GM12873 (cell line): ENCODE results near the gene CDK13.

ENCODE experiments used
- TF ChIP-seq, protein P1 (sequence below): IDR thresholded peaks from 2 replicates; pipeline ENCODE4 v1.5.1; 2012; ENCODE audit warnings: low read depth, mild to moderate bottlenecking, moderate library complexity, low read length, control low read depth; ENCODE audit not compliant: insufficient read depth; ENCODE audit errors: missing control alignments

Gene CDK13

DNA sequence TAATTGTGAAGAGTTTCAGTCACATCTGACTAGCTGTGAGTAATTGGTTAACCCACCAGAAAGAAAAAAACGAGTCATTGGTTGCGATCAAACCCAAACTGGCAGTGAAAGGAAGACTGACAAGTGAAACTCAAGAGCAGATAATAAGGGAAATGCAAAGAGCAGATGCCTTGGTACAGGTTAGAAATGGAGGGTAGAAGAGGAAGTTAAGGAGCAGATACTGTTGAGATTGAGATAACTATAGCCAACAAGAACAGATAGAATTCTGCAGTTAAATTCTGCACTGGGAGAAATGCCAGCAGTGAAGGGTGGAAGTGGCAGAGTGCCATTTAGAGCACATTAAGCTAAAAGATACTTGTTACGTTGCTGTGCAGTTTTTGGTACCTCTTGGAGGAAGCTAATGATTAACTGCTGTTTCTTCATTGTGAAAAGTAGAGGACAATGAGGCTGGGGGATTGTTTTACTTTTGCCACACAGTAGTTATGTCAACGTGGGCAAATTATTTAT lies 65.8 kb downstream of the CDK13 start:
- TF ChIP-seq, protein P1, sequence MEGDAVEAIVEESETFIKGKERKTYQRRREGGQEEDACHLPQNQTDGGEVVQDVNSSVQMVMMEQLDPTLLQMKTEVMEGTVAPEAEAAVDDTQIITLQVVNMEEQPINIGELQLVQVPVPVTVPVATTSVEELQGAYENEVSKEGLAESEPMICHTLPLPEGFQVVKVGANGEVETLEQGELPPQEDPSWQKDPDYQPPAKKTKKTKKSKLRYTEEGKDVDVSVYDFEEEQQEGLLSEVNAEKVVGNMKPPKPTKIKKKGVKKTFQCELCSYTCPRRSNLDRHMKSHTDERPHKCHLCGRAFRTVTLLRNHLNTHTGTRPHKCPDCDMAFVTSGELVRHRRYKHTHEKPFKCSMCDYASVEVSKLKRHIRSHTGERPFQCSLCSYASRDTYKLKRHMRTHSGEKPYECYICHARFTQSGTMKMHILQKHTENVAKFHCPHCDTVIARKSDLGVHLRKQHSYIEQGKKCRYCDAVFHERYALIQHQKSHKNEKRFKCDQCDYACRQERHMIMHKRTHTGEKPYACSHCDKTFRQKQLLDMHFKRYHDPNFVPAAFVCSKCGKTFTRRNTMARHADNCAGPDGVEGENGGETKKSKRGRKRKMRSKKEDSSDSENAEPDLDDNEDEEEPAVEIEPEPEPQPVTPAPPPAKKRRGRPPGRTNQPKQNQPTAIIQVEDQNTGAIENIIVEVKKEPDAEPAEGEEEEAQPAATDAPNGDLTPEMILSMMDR = no peak

DNA sequence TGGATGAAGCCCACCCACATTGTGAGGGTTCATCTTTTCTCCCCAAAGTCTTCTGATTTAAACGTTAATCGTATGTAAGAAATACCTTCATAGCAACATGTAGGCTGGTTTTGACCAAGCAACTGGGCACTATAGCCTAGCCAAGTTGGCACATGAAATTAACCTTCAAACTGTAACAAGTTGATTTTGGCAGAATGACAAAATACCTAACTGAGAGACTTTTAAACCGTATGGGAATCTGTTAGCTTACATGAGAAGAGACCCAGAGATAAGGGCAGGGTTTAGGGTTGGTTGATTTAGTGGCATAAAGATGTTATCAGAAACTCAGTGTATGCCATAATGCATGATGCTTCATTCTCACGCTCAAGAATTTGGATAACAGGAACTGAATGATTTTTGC lies 69.5 kb downstream of the CDK13 start:
- TF ChIP-seq, protein P1 = no peak

DNA sequence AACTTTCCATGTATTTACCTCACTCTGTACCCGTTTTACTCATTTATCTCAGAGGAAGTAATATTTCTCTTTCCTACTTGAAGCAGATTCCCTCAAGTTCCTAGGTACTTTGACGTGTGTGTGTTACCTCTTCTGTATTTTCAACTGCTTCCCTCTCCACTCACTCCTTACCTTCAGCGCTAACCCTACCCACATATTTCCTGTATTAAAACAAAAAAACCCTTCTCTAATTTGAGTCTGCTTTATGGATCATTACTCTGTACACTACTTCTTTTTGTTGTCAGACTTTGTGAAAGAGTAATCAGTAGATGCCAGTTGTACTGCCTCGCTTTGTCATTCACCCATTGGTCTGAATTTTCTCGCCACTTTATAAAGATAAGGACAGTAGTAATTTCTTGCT lies 74.0 kb downstream of the CDK13 start:
- TF ChIP-seq, protein P1 = no peak

GRCh38 chr7:40024841-40025240 lies 74.8 kb downstream of the CDK13 start:
- TF ChIP-seq, protein P1 = no peak

DNA sequence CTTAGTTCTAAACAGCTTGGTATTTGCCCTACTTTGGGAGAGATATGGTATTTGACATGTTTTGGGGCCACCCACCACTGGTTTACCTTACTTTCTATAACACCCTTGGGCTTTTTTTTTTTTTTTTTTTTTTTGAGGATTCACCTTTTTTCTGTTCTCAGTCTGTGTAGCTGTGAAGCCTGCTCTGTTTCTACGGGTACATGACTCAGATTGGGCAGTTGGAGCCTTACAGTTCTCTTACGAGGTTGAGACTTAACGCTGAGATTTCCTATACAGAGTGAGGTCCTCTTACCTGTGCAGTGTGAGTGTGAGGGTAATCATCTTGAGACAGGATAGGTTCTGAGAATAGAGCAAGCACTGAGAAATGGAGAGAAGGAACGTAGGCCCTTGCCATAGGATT lies 77.5 kb downstream of the CDK13 start:
- TF ChIP-seq, protein P1 = no peak

GRCh38 chr7:40033826-40034225 lies 83.8 kb downstream of the CDK13 start:
- TF ChIP-seq, protein P1 = no peak

- TF ChIP-seq, protein P1 = no peak
Measured at GRCh38 chr7:40041456-40041855, 91.4 kb downstream of the CDK13 start.

DNA sequence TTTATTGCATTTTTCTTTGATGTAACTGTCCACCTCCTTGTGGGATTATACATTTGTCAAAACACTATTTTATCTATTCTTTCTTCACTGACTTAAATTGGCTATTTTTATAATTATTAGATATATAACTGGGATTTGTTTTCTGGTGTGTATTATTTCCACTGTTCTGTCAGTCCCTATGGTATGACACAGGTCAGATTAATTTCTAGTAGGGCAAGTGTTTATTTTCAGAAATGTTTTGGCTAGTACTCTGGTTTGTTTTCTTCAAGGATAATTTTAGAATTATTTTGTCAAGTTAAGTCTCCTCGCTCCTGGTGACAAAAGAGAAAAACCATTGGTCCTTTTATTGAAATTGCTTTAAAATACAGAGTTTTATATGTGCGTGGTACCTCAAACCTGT lies 93.1 kb downstream of the CDK13 start:
- TF ChIP-seq, protein P1 = no peak
